Kasumi-1 (cell line): Measurements from ENCODE around the gene EML4.
"Not testable (repeated sequence)": the region's sequence is repeated elsewhere in the genome, so short reads cannot be mapped to it uniquely, and the experiment has no call there.

Experiments used
- DNase-seq, 2 experiments: peaks; one replicate each; lab custom pipeline; 2025; lab: John Stamatoyannopoulos, UW

Gene EML4

GRCh38 chr2:42172020-42172419, 2.9 kb downstream of the EML4 start:
- DNase-seq, result no peak

GRCh38 chr2:42172566-42172965, 3.4 kb downstream of the EML4 start:
- DNase-seq, result no peak

GRCh38 chr2:42173467-42173866, 4.3 kb downstream of the EML4 start:
- DNase-seq, result not testable (repeated sequence)

DNA sequence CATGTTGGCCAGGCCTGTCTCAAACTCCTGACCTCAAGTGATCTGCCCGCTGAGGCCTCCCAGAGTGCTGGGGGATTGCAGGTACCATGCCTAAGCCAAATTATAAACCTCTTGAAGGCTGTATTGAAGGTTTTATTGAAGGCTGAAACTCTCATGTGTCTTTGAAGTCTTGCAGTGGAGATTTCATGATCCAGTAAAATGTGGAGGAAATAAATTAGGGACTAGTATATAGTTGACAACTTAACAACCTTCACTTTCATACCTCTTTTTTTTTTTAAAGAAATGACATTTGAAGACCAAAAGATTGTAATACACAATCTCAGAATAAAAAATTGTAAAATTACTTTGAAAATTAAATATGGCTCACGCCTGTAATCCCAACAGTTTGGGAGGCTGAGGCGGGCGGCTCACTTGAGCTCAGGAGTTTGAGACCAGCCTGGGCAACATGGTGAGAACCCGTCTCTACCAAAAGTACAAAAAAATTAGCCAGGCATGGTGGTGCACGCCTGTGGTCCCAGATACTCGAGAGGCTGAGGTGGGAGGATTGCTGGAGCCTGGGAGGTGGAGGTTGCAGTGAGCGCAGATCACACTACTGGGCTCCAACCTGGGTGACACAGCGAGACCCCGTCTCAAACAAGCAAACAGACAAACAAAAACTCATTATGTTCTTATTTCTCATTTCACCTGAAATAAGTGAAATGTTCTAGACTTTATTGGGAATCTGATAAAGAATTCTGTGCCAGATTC, 8.0 kb downstream of the EML4 start:
- no peak for DNase-seq

DNA sequence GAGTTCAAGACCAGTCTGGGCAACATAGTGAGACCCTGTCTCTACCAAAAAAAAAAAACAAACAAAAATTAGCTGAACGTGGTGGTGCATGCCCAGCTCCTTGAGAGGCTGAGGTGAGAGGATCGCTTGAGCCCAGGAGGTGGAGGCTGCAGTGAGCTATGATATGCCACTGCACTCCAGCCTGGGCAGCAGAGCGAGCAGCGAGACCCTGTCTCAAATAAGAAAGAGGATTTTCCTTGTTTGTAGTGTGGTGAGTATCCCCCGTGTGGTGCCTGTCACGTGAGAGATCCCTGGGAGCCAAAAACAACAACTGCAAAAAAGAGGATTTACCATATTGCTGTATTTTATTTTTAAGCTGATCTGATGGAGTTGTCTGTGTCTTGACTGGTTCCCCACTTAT, 9.2 kb downstream of the EML4 start:
- DNase-seq, result no peak

- no peak for DNase-seq
Measured at GRCh38 chr2:42180300-42180699, 11.1 kb downstream of the EML4 start.

DNA sequence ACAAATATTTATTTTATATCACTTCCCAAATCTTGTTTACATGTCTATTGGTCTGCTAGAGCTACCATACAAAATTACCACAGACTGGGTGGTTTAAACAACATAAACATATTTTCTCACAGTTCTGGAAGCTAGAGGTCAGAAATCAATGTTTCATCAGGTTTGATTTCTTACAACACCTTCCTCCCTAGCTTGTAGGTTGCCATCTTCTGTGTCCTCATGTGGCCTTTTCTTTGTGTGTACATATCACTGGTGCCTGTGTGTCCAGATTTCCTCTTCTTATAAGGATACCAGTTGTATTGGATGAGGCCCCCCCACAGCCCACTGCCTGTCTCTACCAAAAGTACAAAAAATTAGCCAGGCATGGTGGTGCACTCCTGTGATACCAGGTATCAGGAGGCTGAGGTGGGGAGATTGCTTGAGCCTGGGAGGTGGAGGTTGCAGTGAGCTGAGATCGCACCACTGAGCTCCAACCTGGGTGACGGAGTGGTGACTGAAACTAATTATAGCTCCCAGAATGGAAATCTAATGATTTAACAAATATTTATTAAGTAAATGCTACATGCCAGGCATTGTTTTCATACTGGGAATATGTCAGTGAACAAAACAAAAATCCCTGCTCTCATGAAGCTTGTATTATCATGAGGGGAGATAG, 13.6 kb downstream of the EML4 start:
- no peak for DNase-seq

DNA sequence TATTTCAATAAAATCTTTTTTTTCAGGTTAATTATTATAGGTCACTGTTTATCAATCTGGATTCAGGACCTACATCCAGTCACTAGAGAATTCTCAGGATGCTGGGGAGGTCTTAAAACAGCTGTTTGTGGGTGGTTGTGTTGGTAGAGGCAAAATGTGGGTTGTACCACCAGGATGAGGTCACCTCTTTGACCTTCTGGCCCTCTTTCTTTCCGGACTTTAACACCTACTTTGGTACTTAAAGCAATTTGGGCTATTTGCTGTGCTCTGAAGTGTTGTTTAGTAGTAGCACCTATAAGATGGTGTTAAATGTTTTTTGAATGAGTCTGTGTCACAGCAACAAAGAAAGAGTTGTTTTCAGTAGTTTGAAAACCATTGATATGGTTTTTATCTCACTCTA, 14.6 kb downstream of the EML4 start:
- no peak for DNase-seq

- DNase-seq, result no peak
Measured at GRCh38 chr2:42184346-42184745, 15.2 kb downstream of the EML4 start.

- no peak for DNase-seq
Measured at GRCh38 chr2:42185220-42185921, 16.2 kb downstream of the EML4 start.

- DNase-seq, result no peak
Measured at GRCh38 chr2:42186366-42186765, 17.2 kb downstream of the EML4 start.

DNA sequence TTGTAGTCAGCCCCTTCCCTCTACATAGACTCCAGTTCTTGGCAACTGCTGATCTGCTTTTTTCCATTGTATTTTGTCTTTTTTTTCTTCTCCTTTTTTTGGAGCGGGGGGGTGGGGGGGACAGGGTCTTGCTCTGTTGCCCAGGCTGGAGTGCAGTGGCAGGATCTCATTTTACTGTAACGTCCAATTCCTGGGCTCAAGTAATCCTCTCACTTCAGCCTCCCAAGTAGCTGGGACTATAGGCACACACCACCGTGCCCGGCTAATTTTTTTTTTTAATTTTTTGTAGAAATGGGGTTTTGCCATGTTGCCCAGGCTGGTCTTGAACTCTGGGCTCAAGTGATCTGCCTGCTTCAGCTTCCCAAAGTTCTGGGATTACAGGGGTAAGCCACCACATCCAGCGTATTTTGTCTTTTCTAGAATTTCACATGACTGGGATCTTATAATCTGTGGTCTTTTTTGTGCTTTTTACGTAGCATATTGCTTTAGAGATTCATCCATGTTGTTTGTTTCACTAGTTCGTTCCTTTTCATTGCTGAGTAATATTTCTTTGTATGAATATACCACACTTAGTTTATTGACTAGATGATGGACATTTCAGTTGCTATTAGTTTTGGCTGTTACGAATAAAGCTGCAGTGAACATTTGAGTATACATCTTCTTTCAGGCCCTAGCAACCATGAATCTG, 17.9 kb downstream of the EML4 start:
- DNase-seq, result no peak

- DNase-seq, result no peak
Measured at GRCh38 chr2:42187886-42188285, 18.7 kb downstream of the EML4 start.

DNA sequence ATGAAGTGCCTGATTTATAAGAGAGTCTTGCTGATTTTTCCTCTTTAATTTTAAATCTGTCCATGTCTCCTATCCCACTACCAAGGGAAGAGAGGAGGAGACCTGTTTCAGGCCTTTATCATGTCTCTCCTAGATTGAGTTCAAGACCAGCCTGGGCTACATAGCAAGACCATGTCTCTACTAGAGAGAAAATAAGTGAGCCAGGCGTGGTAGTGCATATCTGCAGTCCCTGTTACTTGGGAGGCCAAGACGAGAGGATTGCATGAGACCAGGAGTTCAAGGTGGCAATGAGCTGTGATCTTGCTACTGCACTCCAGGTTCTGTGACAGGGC, 20.0 kb downstream of the EML4 start:
- DNase-seq, result no peak

- DNase-seq, result no peak
Measured at GRCh38 chr2:42190191-42190590, 21.0 kb downstream of the EML4 start.

DNA sequence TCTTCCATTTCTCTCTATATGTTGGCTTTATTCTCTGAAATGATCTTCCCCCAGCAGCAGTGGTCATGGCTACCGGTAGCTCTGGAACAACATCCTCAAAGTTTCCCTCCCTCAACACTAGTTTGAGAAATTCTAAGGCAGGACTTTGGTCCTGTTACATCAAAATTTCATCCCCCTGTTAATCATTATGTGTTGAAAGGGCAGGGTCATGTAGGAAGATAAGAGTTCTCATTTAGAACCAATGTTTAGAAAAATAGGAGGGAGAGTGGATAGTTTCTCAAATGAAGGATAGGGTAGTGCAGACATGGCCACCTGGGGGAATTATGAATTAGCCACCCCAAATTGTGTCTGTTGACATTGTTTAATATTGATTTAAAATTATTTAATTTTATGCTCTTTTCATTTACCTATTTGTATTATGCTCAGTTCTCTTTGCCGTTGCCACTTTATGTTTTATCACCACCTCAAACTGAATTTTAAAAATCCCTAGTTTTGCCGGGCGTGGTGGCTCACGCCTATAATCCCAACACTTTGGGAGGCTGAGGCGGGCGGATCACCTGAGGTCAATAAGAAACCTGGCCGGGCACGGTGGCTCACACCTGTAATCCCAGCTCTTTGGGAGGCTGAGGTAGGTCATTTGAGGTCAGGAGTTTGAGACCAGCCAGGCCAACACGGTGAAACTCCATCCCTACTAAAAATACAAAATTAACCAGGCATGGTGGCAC, 22.3 kb downstream of the EML4 start:
- DNase-seq, result no peak

- no peak for DNase-seq
Measured at GRCh38 chr2:42192010-42192373, 22.8 kb downstream of the EML4 start.

- no peak for DNase-seq
Measured at GRCh38 chr2:42192652-42193566, 23.8 kb downstream of the EML4 start.

GRCh38 chr2:42193722-42194187, 24.6 kb downstream of the EML4 start:
- DNase-seq, result no peak

- DNase-seq, result no peak
Measured at GRCh38 chr2:42194428-42194827, 25.3 kb downstream of the EML4 start.

- DNase-seq, result no peak
Measured at GRCh38 chr2:42195559-42195958, 26.4 kb downstream of the EML4 start.
